Esophagus (tissue), 2 donors: ENCODE measurements around the gene TEX264. TPM values are rescaled to one million over a fixed set of nuclear protein-coding genes. Genes with fewer than 3 reads are reported as not detected.
"Not testable (repeated sequence)": the region's sequence is repeated elsewhere in the genome, so short reads cannot be mapped to it uniquely, and the experiment has no call there.

Source experiments
- H3K27ac ChIP-seq, 2 donors: one replicate each; pipeline ENCODE4 v1.5.1; 2013; ENCODE audit warnings: low read depth in 2 of 2, mild to moderate bottlenecking in 2 of 2, inconsistent platforms in 1 of 2, low read length in 1 of 2, moderate library complexity in 1 of 2
- H3K27me3 ChIP-seq, 2 donors: one replicate each; pipeline ENCODE4 v1.6.1; 2013; ENCODE audit warnings: low read length in 2 of 2, control low read depth in 1 of 2, mild to moderate bottlenecking in 1 of 2; ENCODE audit not compliant: insufficient read depth in 2 of 2, control insufficient read depth in 1 of 2
- H3K36me3 ChIP-seq, 2 donors: one replicate each; pipeline ENCODE4 v1.6.1; 2013; ENCODE audit warnings: low read length in 1 of 2; ENCODE audit not compliant: control insufficient read depth in 2 of 2, insufficient read depth in 2 of 2
- H3K4me1 ChIP-seq, 2 donors: one replicate each; pipeline ENCODE4 v1.6.1; 2013; ENCODE audit warnings: low read length in 1 of 2; ENCODE audit not compliant: control insufficient read depth in 2 of 2, insufficient read depth in 2 of 2
- H3K4me3 ChIP-seq, 2 donors: one replicate each; pipeline ENCODE4 v1.5.1; 2013; ENCODE audit warnings: low read length in 2 of 2, mild to moderate bottlenecking in 2 of 2, low read depth in 1 of 2, moderate library complexity in 1 of 2
- H3K9me3 ChIP-seq, 2 donors: one replicate each; pipeline ENCODE4 v1.6.1; 2013; ENCODE audit warnings: mild to moderate bottlenecking in 2 of 2, low read depth in 1 of 2, low read length in 1 of 2, moderate library complexity in 1 of 2; ENCODE audit not compliant: control insufficient read depth in 2 of 2, insufficient read depth in 1 of 2
- WGBS, 2 donors: extraction: QIAGEN DNeasy Blood & Tissue Kit; methylation state at CpG; one replicate each; pipeline ENCODE4 v1.1.7; 2013; 5-methylcytosine and 5-hydroxymethylcytosine counted together
- polyA plus RNA-seq, 2 donors: library from polyadenylated mRNA; stranded (reverse); fragments of 200-250 nt; gene quantifications; one replicate each; pipeline ENCODE4 v1.2.3, GENCODE V29; 2013
- donor health status: healthy with polysubstance abuse.
- donor health status: Bipolar disorder and iron deficiency.

The TEX264 gene, protein sequence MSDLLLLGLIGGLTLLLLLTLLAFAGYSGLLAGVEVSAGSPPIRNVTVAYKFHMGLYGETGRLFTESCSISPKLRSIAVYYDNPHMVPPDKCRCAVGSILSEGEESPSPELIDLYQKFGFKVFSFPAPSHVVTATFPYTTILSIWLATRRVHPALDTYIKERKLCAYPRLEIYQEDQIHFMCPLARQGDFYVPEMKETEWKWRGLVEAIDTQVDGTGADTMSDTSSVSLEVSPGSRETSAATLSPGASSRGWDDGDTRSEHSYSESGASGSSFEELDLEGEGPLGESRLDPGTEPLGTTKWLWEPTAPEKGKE
- polyA plus RNA-seq = 10 to 100 TPM; 46.7 to 59.5 TPM

DNA sequence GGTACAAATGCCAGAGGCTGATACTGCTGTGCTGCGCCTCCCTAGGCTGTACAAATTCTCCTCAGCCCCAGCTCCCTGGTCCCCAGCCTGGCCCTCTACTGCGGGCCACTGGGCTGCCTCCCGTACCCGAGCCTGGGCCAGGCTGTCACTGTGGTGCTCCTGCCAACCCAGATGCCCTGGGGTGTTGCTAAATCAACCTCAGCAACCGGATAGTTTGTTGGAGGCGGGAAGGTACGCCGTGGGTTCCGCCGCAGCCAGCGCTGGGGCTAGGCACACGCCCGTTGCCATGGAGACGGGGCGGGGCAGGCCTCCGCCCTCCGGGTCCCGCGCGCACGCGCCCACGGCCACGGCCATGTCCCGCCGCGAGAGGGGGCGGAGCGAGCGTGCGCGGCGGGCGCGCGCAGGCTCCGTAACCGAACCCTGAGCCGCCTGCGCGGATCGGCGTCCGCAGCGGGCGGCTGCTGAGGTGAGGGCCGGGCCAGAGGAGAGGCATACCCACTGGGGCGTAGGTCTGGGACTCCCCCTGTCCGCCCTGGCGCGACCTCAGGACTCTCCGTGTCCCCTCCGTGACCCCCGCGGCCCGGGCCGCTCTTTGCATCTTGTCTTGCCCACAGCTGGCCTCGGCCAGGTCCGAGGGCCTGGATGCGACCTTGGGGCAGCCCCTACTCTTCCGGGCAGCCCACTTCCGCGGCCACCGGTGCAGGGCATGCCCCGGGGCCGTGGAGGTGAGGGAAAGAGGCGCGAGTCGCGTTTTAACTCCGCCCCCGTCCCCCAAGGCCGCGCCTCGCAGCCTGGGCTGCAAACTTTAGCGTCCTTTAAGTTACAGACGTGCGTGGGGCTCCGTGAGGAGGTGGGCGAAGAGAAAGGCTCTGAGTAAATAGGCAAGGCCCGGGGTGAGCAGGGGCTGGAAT, at the start of gene TEX264:
TEX264 (plus strand) TSS at position 430 of the 911 bp plus-strand sequence. CDS start 3,053 bp downstream, outside the sequence.
- 0% methylated on average over 76 to 81 of the region's 81 CpGs for WGBS, 2 donors
- Histone ChIP-seq H3K4me1 (peaks cover 7 to 31% of the 10 kb centered on the region in 2 donors), H3K4me3 (peak within 1 kb of the TSS; percentile 78 to 87)

DNA sequence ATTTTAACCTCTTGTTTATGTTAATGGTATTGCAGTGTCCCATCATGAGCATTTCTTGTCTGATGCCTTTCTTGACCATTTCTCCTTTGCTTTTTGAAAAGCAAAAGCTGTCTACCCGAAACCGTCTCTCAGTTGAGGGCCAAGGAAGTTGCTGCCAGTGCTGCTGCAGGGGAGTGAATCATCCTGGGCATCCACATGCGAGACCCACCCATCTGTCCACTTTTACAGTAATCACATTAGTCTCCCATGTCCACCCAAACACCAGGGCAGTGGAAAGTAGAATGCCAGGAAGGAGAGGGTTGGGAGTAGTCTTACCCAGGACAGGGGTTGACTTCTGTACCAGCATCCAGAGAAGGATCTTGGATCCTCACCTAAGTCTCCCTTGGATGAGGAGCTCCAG, 48.6 kb upstream of the TEX264 start:
- Histone ChIP-seq H3K27ac (no peak overlapping the region), H3K27me3 (no peaks in the 10 kb centered on the region), H3K4me3 (no peak overlapping the region), H3K36me3 (no peaks in the 10 kb centered on the region), H3K9me3 (no peaks in the 10 kb centered on the region), H3K4me1 (peaks cover 3 to 4% of the 10 kb centered on the region in 2 donors)
- 72 to 76% methylated on average over 3 of the region's 3 CpGs for WGBS, 2 donors

More for the DNA sequence above, at the start of gene TEX264:
- no peaks in the 10 kb centered on the region for H3K36me3 ChIP-seq
- H3K27me3 ChIP-seq = no peaks in the 10 kb centered on the region
- peak within 1 kb of the TSS; percentile 90 to 96 for H3K27ac ChIP-seq
- no peaks in the 10 kb centered on the region for H3K9me3 ChIP-seq

DNA sequence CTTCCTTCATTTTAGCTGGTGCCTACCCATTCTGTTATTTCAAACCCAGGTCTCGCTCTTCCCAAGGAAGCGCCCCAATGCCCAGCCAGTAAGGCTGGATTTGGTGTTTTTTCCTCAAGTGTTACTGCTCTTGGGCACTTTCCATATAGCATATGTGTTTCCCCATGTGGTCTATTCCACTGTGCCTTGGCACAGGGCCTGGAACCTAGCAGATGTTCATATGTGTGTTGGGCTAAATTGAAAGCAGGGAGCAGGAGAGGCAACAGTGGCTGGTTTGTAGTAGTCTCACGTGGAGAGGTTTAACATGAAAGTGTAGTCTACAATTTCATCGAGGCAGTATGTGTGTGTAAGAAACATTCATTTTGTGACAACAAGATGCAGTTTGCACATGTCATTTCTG, 48.2 kb upstream of the TEX264 start:
- H3K4me3 ChIP-seq = no peak overlapping the region
- 77 to 88% methylated on average over 4 of the region's 4 CpGs for WGBS, 2 donors
- no peak overlapping the region for H3K27ac ChIP-seq

DNA sequence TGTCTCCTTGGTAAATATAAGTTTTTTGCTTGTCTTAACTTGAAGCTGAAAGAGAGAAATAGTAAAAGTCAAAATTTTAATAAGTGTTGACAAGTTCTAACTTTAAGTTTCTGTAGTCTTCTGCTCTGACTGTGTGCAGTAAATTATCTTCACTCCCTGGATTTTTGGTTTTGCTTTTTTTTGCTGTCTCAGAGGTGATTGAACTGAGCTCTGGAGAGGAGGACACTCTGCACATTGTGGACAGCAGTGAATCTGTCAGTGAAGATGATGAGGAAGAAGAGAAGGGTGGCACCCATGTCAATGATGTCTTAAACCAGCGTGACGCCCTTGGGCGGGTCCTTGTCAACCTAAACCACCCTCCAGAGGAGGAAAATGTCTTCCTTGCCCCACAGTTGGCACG, 40.5 kb upstream of the TEX264 start:
- Histone ChIP-seq H3K27ac (no peak overlapping the region), H3K4me1 (no peaks in the 10 kb centered on the region), H3K9me3 (no peaks in the 10 kb centered on the region), H3K27me3 (no peaks in the 10 kb centered on the region), H3K36me3 (peaks cover 10 to 16% of the 10 kb centered on the region in 2 donors), H3K4me3 (no peak overlapping the region)
- 89 to 95% methylated on average over 4 of the region's 4 CpGs for WGBS, 2 donors

More for the DNA sequence above, 48.2 kb upstream of the TEX264 start:
- no peaks in the 10 kb centered on the region for H3K27me3 ChIP-seq
- H3K4me1 ChIP-seq = peaks cover 3 to 4% of the 10 kb centered on the region in 2 donors
- no peaks in the 10 kb centered on the region for H3K9me3 ChIP-seq
- H3K36me3 ChIP-seq = no peaks in the 10 kb centered on the region

DNA sequence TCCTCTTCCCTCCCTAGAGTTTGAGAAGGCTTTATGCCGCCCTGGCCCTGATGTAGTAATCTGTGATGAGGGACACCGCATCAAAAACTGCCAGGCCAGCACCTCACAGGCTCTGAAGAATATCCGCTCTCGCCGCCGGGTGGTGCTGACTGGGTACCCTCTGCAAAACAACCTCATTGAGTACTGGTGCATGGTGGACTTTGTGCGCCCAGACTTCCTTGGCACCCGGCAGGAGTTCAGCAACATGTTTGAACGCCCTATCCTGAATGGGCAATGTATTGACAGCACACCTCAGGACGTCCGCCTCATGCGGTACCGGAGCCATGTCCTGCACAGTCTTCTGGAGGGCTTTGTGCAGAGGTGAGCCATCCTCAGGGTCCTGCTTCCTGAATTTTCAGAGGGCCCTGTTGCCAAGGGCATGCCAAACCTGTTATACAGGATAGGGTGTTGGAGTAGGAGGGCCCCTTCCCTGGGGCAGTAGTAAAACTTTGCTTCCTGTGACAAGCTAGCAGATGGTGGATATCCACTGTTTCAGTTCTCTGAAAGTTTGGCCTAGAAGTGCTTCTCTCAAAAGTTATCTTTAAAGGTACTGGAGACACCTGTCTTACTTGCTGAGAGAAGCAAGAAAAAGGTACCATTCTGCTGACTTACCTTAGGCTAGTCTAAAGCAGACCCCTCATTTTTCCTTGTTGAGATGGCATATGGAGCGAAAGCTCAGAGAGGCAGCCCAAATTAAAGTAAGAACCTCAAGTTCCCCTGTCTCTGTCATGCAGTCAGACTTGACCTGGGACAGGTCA, 33.7 kb upstream of the TEX264 start:
- no peaks in the 10 kb centered on the region for H3K4me1 ChIP-seq
- no peak overlapping the region for H3K27ac ChIP-seq
- H3K27me3 ChIP-seq = no peaks in the 10 kb centered on the region
- 91 to 93% methylated on average over 14 of the region's 14 CpGs for WGBS, 2 donors
- H3K36me3 ChIP-seq = peaks cover 20 to 31% of the 10 kb centered on the region in 2 donors
- H3K9me3 ChIP-seq = no peaks in the 10 kb centered on the region
- H3K4me3 ChIP-seq = no peak overlapping the region

DNA sequence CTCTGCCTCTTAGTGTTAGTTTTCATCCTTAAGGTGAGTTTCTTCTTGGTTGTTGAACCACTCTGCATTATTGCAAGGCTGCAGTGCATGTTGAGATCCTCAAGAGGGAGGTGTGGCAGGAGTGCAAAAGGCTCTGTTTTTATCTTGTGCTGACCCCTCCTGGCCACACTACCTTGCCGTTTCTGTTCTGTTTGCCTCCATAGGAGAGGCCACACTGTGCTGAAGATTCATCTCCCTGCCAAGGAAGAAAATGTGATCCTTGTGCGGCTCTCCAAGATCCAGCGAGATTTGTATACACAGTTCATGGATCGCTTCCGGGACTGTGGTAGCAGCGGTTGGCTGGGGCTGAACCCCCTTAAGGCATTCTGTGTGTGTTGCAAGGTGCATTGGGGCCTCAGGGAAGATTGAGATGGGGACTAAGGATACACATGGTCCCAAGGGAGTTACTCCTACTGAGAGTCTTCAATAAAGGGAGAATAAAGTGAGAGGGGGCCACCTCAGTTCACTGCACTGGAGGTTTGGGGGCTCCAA, 33.0 kb upstream of the TEX264 start:
- Histone ChIP-seq H3K27ac (no peak overlapping the region), H3K27me3 (no peaks in the 10 kb centered on the region), H3K9me3 (no peaks in the 10 kb centered on the region), H3K4me3 (no peak overlapping the region), H3K36me3 (peaks cover 20 to 31% of the 10 kb centered on the region in 2 donors), H3K4me1 (no peaks in the 10 kb centered on the region)
- 70 to 76% methylated on average over 6 of the region's 6 CpGs for WGBS, 2 donors

DNA sequence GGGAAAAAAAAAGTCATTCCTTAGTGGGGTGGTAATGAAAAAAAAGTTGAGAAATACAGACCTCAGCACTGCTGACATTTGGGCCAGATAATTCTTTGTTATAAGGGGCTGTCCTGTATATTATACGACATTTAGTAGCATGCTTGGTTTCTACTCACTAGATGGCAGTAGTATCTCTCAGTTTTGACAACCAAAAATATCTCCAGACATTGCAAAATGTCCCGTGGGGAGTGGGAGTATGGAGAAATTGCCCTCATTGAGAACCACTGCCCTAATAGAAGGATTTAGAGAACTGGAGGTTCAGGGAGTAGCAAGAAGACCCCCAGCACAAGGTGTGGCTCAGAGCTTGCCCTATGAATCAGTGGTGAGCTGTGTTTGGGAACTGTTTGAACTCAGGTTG, 28.6 kb upstream of the TEX264 start:
- Histone ChIP-seq H3K4me1 (no peaks in the 10 kb centered on the region), H3K36me3 (peaks cover 23 to 42% of the 10 kb centered on the region in 2 donors), H3K4me3 (no peak overlapping the region), H3K27me3 (no peaks in the 10 kb centered on the region), H3K27ac (no peak overlapping the region), H3K9me3 (no peaks in the 10 kb centered on the region)
- 19 to 26% methylated on average over 2 of the region's 2 CpGs for WGBS, 2 donors

DNA sequence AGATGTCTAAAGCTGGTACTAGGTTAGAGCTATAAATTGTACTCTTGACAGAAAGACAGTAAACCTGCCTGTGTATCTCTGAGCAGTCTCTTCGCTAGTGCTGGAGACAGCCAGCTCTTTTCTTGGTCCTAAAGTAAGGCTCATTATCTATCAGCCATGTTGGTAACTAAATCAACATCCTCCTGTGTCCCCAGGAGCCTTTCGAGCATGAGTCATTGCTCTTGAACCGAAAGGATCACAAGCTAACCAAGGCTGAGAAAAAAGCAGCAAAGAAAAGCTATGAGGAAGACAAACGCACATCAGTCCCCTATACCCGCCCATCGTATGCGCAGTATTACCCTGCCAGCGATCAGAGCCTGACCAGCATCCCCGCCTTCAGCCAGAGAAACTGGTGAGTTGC, 25.0 kb upstream of the TEX264 start:
- peaks cover 10 to 31% of the 10 kb centered on the region in 2 donors for H3K36me3 ChIP-seq
- no peaks in the 10 kb centered on the region for H3K4me1 ChIP-seq
- H3K9me3 ChIP-seq = no peaks in the 10 kb centered on the region
- H3K27me3 ChIP-seq = no peaks in the 10 kb centered on the region
- 95 to 98% methylated on average over 9 of the region's 9 CpGs for WGBS, 2 donors
- no peak overlapping the region for H3K4me3 ChIP-seq
- no peak overlapping the region for H3K27ac ChIP-seq

DNA sequence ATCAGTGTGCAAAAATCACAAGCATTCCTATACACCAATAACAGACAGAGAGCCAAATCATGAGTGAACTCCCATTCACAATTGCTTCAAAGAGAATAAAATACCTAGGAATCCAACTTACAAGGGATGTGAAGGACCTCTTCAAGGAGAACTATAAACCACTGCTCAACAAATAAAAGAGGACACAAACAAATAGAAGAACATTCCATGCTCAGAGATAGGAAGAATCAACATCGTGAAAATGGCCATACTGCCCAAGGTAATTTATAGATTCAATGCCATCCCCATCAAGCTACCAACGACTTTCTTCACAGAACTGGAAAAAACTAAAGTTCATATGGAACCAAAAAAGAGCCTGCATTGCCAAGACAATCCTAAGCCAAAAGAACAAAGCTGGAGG, 18.9 kb upstream of the TEX264 start:
- H3K4me3 ChIP-seq, H3K9me3 ChIP-seq, H3K4me1 ChIP-seq, H3K27me3 ChIP-seq, H3K27ac ChIP-seq: not testable (repeated sequence)
- peaks cover 9 to 14% of the 10 kb centered on the region in 2 donors for H3K36me3 ChIP-seq
- 83 to 91% methylated on average over 2 of the region's 2 CpGs for WGBS, 2 donors
